MM.1S (cell line): ENCODE measurements around the gene DNAJC30.
"Not testable (repeated sequence)": the region's sequence is repeated elsewhere in the genome, so short reads cannot be mapped to it uniquely, and the experiment has no call there.

Experiments used
- EZH2 ChIP-seq: fragments of 300-600 bp; sonication (generic); optimal IDR thresholded peaks from 2 replicates; pipeline ENCODE3; 2017; ENCODE audit warnings: low read depth, mild to moderate bottlenecking, antibody characterized with exemption, low read length, mixed read lengths
- TF ChIP-seq, protein P1 (sequence below): fragments of 300-600 bp; sonication (generic); IDR thresholded peaks from 2 replicates; pipeline ENCODE4 v1.5.1; 2016; ENCODE audit warnings: antibody characterized with exemption, low read length, mixed read lengths

GRCh38 chr7:73676062-73676461 lies 7.2 kb downstream of the DNAJC30 start:
- TF ChIP-seq, protein P1, sequence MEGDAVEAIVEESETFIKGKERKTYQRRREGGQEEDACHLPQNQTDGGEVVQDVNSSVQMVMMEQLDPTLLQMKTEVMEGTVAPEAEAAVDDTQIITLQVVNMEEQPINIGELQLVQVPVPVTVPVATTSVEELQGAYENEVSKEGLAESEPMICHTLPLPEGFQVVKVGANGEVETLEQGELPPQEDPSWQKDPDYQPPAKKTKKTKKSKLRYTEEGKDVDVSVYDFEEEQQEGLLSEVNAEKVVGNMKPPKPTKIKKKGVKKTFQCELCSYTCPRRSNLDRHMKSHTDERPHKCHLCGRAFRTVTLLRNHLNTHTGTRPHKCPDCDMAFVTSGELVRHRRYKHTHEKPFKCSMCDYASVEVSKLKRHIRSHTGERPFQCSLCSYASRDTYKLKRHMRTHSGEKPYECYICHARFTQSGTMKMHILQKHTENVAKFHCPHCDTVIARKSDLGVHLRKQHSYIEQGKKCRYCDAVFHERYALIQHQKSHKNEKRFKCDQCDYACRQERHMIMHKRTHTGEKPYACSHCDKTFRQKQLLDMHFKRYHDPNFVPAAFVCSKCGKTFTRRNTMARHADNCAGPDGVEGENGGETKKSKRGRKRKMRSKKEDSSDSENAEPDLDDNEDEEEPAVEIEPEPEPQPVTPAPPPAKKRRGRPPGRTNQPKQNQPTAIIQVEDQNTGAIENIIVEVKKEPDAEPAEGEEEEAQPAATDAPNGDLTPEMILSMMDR: not testable (repeated sequence)
- TF ChIP-seq EZH2: not testable (repeated sequence)
